Activated CD4-positive, alpha-beta T cell treated with anti-CD3 and anti-CD28 coated beads for 48 hours (primary cell): ENCODE data around the gene CFDP1.

Source experiments
- DNase-seq: peaks from one replicate; pipeline ENCODE4 v3.0.0-alpha.2; 2020

The CFDP1 gene

DNA sequence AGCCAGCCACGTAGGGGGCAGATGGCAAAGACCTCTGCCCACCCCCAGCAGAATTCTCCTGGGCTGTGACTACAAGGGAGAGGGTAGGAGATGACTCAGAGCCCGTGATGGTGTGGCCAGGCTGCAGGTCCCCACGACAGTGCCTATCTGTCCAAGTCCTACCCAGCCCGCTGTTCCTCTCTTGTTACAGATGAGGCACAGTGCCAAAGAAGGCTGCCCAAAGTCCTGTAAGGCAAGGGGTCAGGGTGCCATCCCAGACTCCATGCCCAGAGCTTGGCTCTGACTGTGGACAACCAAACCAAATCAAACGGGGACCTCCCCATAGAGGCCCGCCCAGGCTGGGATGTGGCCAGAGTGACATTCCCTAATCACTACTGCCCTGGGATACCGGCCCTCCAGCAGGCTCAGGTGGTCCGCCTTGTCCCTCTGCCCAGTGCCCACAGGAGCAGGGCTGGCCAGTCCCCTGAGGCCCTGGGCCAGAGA lies 169.3 kb downstream of the CFDP1 start:
- no peak for DNase-seq

GRCh38 chr16:75263291-75263962 lies 169.9 kb downstream of the CFDP1 start:
- no peak for DNase-seq

GRCh38 chr16:75262800-75263127 lies 170.5 kb downstream of the CFDP1 start:
- no peak for DNase-seq

- no peak for DNase-seq
Observed at GRCh38 chr16:75262104-75262799, 171.1 kb downstream of the CFDP1 start.

DNA sequence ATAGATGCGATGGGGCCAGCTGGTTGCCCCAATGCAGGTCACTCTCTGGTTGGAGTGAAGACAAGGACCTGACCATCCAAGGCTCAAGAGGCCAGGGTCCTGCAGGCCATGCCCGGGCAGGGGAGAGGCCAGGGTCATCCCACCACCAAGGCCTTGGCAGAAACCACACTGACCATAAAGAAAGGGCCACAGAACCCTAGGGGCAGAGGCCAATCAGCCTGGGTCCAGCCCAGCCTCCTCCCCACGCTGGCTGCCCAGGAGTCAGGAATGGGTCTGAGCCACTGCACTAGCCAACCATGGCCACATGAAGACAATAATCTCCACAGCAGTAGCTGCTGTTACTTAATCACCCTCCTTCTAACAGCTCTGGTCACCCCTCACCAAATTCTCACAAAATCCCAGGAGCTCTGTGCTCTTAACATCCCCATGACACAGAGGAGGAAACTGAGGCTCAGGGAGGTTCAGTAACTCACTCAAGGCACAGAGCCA lies 171.7 kb downstream of the CFDP1 start:
- DNase-seq: no peak

DNA sequence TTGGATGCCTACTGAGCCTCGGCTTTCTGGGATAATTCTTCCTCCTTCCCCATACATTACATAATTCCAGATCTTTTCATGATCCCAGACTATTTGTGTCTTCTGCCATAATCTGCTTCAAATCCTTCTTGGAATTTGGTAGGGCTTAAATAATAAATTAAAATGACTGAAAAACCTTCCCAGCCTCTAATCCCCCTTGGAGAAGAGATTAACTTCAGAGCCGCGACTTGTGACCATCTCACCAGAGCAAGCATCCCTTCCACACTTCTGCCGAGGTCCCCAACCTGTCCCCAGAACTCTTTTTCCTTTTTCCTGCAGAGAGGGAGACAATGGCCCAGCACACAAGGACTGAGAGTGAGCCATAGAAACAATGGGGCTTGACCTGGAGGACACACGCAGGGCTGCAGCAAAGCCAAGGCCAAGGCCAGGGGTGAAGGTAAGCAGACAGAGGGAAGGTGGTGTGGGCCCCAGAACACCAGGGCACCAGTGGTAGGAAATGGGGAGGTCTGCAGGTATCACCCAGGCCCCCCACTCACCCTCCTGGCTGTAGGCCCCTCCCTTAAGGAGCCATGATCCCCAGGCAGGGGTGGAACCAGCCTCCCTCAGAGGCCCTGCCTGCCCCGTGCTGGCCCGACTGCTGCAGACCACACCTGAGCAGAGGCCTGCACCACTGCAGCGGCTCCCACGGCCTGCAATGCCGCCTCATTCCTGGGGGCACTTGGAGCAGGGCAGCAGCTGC lies 172.3 kb downstream of the CFDP1 start:
- no peak for DNase-seq

DNA sequence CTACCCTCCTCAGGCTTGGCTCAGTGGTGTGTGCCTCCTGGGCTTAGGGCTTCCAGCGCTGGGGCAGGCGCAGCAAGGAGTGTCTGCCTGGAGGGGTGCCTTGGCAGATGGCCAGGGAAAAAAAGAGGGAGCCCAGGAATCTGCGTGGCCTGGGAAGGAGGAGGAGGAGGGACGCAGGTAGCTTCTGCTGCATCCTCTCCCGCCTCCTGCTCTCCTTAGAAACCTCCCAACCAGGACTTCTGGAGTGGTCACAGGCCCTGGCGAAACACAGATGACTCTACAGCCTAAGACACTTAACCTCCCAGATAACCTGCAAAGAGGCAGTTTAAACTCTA lies 174.5 kb downstream of the CFDP1 start:
- no peak for DNase-seq

DNA sequence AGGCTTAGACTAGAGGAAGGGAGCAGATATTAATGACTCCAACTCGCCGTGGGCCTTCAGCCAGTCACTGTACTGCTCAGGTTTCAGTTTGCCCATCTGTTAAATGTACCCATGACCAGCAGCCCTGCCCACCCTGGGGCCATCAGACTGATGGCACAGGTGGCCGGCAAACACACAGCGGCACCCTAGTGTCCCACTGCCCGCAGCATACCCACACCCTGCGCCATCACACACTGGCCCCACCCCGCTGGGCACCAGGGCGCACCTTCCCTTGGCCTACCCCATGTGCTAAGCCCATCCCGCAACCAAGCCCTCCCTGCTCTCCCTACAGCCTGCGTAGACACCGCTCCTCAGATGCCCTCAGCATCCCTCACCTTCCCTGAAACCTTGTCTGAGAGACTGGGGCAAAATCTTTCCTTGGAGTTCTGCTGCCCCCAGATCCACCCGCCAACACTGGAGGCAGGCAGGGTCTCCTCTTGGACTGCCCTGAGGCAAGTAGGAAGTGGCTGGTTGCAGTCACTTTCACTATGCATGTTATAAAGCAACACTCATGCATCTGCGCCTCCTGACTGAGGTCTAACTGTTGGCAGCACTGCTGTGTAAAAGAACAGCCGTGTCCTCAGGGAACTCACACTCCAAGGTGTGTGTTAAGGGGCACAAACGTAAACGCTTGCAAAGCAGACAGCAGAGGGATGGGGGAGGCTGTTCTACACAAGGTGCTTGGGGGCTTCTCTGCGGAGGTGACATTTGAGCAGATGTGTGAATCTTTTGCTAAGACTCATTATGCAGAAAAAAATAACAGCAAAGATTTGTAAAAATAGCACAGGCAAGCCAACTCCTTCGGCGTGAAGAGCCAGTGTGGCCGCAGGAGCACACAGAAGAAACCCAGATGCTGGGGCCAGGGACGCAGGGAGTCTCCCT lies 175.2 kb downstream of the CFDP1 start:
- no peak for DNase-seq

- DNase-seq: no peak
Observed at GRCh38 chr16:75256696-75257343, 176.5 kb downstream of the CFDP1 start.

GRCh38 chr16:75256059-75256571 lies 177.2 kb downstream of the CFDP1 start:
- no peak for DNase-seq

GRCh38 chr16:75254359-75254837 lies 178.9 kb downstream of the CFDP1 start:
- no peak for DNase-seq

- no peak for DNase-seq
Observed at GRCh38 chr16:75252946-75253911, 180.1 kb downstream of the CFDP1 start.

DNA sequence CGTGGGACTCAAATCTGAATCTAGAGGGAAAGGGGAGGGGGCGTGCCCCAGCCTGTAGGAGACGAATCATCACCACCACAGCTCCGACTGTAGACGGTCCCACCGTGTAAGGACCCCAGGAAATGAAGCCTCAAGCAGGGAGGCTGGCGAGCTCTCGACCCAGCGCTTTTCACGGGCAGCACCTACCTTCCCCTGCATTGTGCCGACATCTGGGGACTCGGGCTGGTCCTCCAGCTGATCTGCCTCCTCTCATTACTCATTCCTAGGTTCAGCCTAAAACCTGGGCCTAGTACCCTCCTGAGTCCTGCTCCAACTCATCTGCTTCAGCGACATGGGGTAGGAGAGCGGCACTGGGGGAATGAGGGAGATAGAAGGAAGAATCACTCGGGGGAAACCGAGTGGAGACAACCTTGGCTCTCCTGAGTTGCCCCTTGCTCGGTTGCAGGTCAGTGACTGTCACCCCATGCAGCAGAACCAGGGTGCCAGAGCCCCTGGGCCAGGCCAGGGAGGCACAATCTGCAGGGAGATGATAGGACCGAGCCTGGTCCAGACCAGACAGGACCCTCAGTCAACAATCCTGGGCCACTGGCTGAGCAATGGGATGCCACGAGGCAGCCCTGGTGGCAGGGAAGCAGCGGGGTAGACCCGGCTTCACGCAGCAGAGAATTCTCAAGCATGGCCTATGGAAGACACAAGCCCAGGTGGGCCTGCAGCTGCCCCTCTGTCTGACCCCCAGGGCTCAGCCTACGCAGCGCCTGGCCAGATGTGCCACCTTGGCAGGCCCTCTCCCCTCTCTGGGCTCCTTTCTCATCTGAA lies 181.0 kb downstream of the CFDP1 start:
- DNase-seq: no peak

GRCh38 chr16:75251280-75252048 lies 181.8 kb downstream of the CFDP1 start, which contains the start of gene BCAR1:
BCAR1 (minus strand) TSS chr16:75251624; CDS start chr16:75251482, 142 bp downstream.
- DNase-seq: no peak

DNA sequence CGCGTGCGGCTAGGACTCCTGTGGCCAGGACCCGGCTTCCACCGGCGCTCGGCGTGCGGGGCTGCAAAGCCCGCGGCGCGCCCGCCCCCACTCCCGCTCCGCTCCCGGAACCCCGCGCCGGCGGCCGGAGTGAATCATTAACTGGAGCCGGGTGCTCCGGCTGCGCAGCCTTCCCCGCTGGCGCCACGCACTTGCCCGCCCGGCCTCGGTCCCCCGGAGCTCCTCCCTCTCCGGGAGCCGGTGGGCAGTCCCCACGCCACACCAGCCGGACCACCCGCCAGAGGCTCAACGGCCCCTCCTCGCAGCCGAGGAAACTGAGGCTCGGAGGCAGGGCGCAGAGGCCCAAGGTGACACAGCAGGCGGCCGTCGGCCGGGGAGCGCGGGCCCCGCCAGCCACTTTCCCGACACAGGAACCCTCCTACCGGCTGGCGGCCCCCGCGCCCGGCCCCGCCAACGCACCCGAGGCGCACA lies 182.5 kb downstream of the CFDP1 start:
- no peak for DNase-seq

- no peak for DNase-seq
Observed at GRCh38 chr16:75250089-75250808, 183.1 kb downstream of the CFDP1 start.

DNA sequence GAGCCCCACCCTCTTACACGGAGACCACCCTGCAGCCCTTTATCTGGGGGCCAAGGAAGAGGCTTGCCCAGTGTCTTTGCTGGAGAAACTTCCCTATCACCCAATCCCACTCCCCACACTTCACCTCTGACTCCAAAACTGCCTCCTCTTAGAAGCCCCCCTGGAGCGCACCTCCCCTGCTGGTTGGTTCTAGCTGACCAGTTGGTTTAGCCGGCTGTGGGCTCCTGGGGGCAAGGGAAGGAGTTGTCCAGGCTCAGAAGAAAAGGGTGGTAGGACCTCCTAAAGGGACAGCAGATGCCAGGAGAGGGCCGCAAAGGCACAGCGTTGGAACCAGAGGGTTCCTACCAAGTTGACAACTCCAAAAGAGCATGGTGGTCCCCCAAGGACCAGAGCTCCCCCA lies 183.9 kb downstream of the CFDP1 start:
- no peak for DNase-seq
